H1 (cell line): ENCODE results near the gene RANBP9.

Experiments used
- POLR2A ChIP-seq, 2 experiments: IDR thresholded peaks; 1 replicate in 1 of 2; 2 replicates in 1 of 2; pipeline ENCODE4 v1.6.1; 2011; ENCODE audit warnings: low read depth in 2 of 2, low read length in 2 of 2, mild to moderate bottlenecking in 2 of 2; ENCODE audit errors: control extremely low read depth in 1 of 2
- RXRA ChIP-seq: IDR thresholded peaks from 2 replicates; pipeline ENCODE4 v1.6.1; 2011; ENCODE audit warnings: low read depth, mild to moderate bottlenecking, low read length, moderate library complexity; ENCODE audit not compliant: insufficient read depth
- ZNF274 ChIP-seq: IDR thresholded peaks from 2 replicates; pipeline ENCODE4 v1.7.0; 2012; ENCODE audit warnings: low read length, borderline replicate concordance; ENCODE audit errors: extremely low read depth
- TF ChIP-seq, protein P1 (sequence below): IDR thresholded peaks from 2 replicates; pipeline ENCODE4 v1.6.1; 2012; ENCODE audit warnings: inconsistent platforms
- TF ChIP-seq, protein P2 (sequence below), 3 experiments: IDR thresholded peaks; 1 replicate in 2 of 3; 2 replicates in 1 of 3; pipeline versions ENCODE4 v1.5.1 to v1.6.1; 2011; ENCODE audit warnings: low read length in 3 of 3, mild to moderate bottlenecking in 3 of 3, inconsistent platforms in 2 of 3, low read depth in 1 of 3, moderate library complexity in 1 of 3; ENCODE audit not compliant: insufficient read depth in 1 of 3; ENCODE audit errors: control extremely low read depth in 1 of 3

DNA sequence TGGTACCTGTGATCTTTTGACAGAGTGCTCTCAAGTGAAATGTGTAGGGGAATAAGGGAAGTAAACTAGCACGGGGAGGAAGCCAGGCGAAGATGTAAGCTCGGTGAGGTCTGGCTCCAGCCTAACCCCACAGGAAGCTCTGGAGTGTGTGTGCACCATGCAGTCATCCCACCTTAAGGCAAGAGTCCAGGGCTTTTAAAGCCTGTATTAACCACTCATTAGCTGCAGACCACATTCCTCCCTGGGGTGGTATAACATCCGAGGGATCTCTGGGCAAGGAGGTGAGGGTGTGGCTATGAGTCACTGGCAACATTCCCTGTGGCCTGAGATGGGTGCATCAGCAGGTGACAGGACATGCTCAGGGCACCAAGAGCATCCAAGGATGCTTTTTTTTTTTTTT lies 12.5 kb upstream of the RANBP9 start:
- TF ChIP-seq, protein P1, sequence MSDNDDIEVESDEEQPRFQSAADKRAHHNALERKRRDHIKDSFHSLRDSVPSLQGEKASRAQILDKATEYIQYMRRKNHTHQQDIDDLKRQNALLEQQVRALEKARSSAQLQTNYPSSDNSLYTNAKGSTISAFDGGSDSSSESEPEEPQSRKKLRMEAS = no peak
- TF ChIP-seq ZNF274 (no peak), RXRA (no peak), POLR2A (IDR thresholded peaks at IDR 0.05; ENCODE audit: control extremely low read depth in 1 of 2, low read depth in 2 of 2, low read length in 2 of 2) (no peak)
- TF ChIP-seq, protein P2, sequence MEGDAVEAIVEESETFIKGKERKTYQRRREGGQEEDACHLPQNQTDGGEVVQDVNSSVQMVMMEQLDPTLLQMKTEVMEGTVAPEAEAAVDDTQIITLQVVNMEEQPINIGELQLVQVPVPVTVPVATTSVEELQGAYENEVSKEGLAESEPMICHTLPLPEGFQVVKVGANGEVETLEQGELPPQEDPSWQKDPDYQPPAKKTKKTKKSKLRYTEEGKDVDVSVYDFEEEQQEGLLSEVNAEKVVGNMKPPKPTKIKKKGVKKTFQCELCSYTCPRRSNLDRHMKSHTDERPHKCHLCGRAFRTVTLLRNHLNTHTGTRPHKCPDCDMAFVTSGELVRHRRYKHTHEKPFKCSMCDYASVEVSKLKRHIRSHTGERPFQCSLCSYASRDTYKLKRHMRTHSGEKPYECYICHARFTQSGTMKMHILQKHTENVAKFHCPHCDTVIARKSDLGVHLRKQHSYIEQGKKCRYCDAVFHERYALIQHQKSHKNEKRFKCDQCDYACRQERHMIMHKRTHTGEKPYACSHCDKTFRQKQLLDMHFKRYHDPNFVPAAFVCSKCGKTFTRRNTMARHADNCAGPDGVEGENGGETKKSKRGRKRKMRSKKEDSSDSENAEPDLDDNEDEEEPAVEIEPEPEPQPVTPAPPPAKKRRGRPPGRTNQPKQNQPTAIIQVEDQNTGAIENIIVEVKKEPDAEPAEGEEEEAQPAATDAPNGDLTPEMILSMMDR (IDR thresholded peaks at IDR 0.05; ENCODE audit: control extremely low read depth in 1 of 3, insufficient read depth in 1 of 3, low read depth in 1 of 3, low read length in 3 of 3) = no peak
